ENCODE results near the gene TRIM54. TPM values are rescaled to one million over a fixed set of nuclear protein-coding genes. Genes with fewer than 3 reads are reported as not detected.

TRIM54 gene
- total and polyA plus RNA-seq, 4 donors, result 0.03 TPM; not detected in 3

DNA sequence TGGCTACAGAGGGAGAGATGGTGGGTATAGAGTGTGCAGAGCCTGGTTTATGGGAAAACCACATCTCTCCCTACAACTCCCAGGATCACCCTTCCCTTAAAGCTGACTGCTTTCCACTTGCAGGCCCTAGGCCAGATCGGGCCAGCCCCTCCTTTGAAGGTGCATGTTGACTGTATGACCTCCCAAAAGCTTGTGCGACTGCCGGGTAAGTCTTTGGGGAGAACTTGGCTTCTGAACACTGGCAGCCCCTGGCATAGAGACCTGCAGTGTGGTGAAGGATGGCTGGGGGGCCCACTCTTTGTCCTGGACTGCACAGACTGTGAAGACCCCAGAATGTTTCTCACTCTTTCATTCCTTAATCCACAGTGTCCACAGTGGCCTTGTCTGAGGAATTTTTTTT, 45.6 kb upstream of the TRIM54 start:
- 94% methylated on average over 3 of the region's 3 CpGs for WGBS
- H3K9ac ChIP-seq (ENCODE audit: low read depth in 1 of 2, low read length in 2 of 2), result no peak overlapping the region
- no peaks in the 10 kb centered on the region for H3K9me3 ChIP-seq (ENCODE audit: control insufficient read depth in 4 of 4, low read length in 3 of 4)
- DNase-seq (ENCODE audit: low spot score), result no peak
- no peak overlapping the region for H3K4me3 ChIP-seq (ENCODE audit: low read depth in 1 of 3, low read length in 3 of 3)
- TF ChIP-seq HNF4A (conservative IDR thresholded peaks at IDR 0.05) (no peak), JUND (IDR thresholded peaks at IDR 0.05) (no peak), FOXA2 (IDR thresholded peaks at IDR 0.05) (no peak), TAF1 (conservative IDR thresholded peaks at IDR 0.05) (no peak), SP1 (IDR thresholded peaks at IDR 0.05) (no peak), HNF4G (IDR thresholded peaks at IDR 0.05) (no peak), REST (IDR thresholded peaks at IDR 0.05) (no peak), FOXA1 (IDR thresholded peaks at IDR 0.05) (no peak), RAD21 (IDR thresholded peaks at IDR 0.05) (no peak), MAX (IDR thresholded peaks at IDR 0.05) (no peak), GABPA (IDR thresholded peaks at IDR 0.05 in 1 of 2, conservative IDR thresholded peaks at IDR 0.05 in 1 of 2) (no peak)
- TF ChIP-seq, protein P1, sequence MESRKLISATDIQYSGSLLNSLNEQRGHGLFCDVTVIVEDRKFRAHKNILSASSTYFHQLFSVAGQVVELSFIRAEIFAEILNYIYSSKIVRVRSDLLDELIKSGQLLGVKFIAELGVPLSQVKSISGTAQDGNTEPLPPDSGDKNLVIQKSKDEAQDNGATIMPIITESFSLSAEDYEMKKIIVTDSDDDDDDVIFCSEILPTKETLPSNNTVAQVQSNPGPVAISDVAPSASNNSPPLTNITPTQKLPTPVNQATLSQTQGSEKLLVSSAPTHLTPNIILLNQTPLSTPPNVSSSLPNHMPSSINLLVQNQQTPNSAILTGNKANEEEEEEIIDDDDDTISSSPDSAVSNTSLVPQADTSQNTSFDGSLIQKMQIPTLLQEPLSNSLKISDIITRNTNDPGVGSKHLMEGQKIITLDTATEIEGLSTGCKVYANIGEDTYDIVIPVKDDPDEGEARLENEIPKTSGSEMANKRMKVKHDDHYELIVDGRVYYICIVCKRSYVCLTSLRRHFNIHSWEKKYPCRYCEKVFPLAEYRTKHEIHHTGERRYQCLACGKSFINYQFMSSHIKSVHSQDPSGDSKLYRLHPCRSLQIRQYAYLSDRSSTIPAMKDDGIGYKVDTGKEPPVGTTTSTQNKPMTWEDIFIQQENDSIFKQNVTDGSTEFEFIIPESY (IDR thresholded peaks at IDR 0.05), result no peak
- H3K4me1 ChIP-seq (ENCODE audit: control insufficient read depth in 4 of 4, insufficient read depth in 4 of 4, low read length in 3 of 4), result no peaks in the 10 kb centered on the region
- H3K36me3 ChIP-seq (ENCODE audit: control insufficient read depth in 4 of 4, insufficient read depth in 3 of 4, low read depth in 1 of 4, low read length in 3 of 4), result peaks cover 24 to 97% (median 82%) of the 10 kb centered on the region in 4 donors
- no peaks in the 10 kb centered on the region for H3K27me3 ChIP-seq (ENCODE audit: control insufficient read depth in 4 of 4, insufficient read depth in 4 of 4, low read length in 3 of 4)
- no peak overlapping the region for H3K27ac ChIP-seq (ENCODE audit: low read depth in 1 of 2, low read length in 2 of 2)

DNA sequence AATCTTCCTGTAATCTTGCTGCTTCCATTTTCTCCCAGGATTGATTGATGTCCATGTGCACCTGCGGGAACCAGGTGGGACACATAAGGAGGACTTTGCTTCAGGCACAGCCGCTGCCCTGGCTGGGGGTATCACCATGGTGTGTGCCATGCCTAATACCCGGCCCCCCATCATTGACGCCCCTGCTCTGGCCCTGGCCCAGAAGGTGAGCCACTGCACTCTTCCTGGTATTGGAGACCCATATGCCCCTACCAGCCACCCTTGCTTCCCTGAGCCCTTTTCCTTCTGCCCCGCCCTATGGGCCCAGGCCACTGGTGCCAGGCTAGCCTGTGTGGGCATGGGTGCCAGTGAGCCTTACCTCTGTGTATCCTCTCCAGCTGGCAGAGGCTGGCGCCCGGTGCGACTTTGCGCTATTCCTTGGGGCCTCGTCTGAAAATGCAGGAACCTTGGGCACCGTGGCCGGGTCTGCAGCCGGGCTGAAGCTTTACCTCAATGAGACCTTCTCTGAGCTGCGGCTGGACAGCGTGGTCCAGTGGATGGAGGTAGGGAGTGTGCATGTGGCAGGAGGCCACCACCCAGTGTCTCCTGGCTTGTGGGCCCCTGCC, 44.8 kb upstream of the TRIM54 start:
- H3K27me3 ChIP-seq (ENCODE audit: control insufficient read depth in 4 of 4, insufficient read depth in 4 of 4, low read length in 3 of 4), result no peaks in the 10 kb centered on the region
- no peak overlapping the region for H3K27ac ChIP-seq (ENCODE audit: low read depth in 1 of 2, low read length in 2 of 2)
- WGBS, result 97% methylated on average over 15 of the region's 15 CpGs
- no peak for TF ChIP-seq EGR1 (IDR thresholded peaks at IDR 0.05; ENCODE audit: low read depth in 2 of 2)
- peaks cover 30 to 97% (median 80%) of the 10 kb centered on the region in 4 donors for H3K36me3 ChIP-seq (ENCODE audit: control insufficient read depth in 4 of 4, insufficient read depth in 3 of 4, low read depth in 1 of 4, low read length in 3 of 4)
- no peaks in the 10 kb centered on the region for H3K9me3 ChIP-seq (ENCODE audit: control insufficient read depth in 4 of 4, low read length in 3 of 4)
- no peak for DNase-seq (ENCODE audit: low spot score)
- no peaks in the 10 kb centered on the region for H3K4me1 ChIP-seq (ENCODE audit: control insufficient read depth in 4 of 4, insufficient read depth in 4 of 4, low read length in 3 of 4)
- H3K4me3 ChIP-seq (ENCODE audit: low read depth in 1 of 3, low read length in 3 of 3), result no peak overlapping the region
- H3K9ac ChIP-seq (ENCODE audit: low read depth in 1 of 2, low read length in 2 of 2), result no peak overlapping the region

DNA sequence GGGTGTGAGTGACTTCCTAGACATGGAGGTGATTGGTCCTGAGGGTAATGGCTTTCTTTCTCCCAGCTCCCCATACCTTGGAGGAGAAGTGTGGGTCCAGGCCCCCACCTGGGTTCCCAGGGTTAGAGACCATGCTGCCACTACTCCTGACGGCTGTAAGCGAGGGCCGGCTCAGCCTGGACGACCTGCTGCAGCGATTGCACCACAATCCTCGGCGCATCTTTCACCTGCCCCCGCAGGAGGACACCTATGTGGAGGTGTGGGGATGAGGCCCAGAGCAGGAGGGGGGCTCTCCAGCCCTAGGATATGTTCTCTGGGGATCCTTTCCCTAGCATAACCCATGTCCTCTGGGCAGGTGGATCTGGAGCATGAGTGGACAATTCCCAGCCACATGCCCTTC, 43.3 kb upstream of the TRIM54 start:
- Histone ChIP-seq H3K27ac (ENCODE audit: low read depth in 1 of 2, low read length in 2 of 2) (no peak overlapping the region), H3K36me3 (ENCODE audit: control insufficient read depth in 4 of 4, insufficient read depth in 3 of 4, low read depth in 1 of 4, low read length in 3 of 4) (peaks cover 29 to 97% (median 78%) of the 10 kb centered on the region in 4 donors), H3K9me3 (ENCODE audit: control insufficient read depth in 4 of 4, low read length in 3 of 4) (no peaks in the 10 kb centered on the region), H3K9ac (ENCODE audit: low read depth in 1 of 2, low read length in 2 of 2) (no peak overlapping the region), H3K4me3 (ENCODE audit: low read depth in 1 of 3, low read length in 3 of 3) (no peak overlapping the region), H3K27me3 (ENCODE audit: control insufficient read depth in 4 of 4, insufficient read depth in 4 of 4, low read length in 3 of 4) (no peaks in the 10 kb centered on the region), H3K4me1 (ENCODE audit: control insufficient read depth in 4 of 4, insufficient read depth in 4 of 4, low read length in 3 of 4) (no peaks in the 10 kb centered on the region)
- WGBS, result 97% methylated on average over 8 of the region's 8 CpGs
- DNase-seq (ENCODE audit: low spot score), result no peak
- TF ChIP-seq ATF3 (IDR thresholded peaks at IDR 0.05) (no peak), YY1 (IDR thresholded peaks at IDR 0.05) (no peak), EGR1 (IDR thresholded peaks at IDR 0.05; ENCODE audit: low read depth in 2 of 2) (no peak), RAD21 (IDR thresholded peaks at IDR 0.05) (no peak), JUND (IDR thresholded peaks at IDR 0.05) (no peak), MAX (IDR thresholded peaks at IDR 0.05) (no peak), GABPA (IDR thresholded peaks at IDR 0.05 in 1 of 2, conservative IDR thresholded peaks at IDR 0.05 in 1 of 2) (no peak), FOXA1 (IDR thresholded peaks at IDR 0.05) (no peak), HNF4G (IDR thresholded peaks at IDR 0.05) (no peak), TAF1 (conservative IDR thresholded peaks at IDR 0.05) (no peak), RXRA (IDR thresholded peaks at IDR 0.05) (no peak), HNF4A (conservative IDR thresholded peaks at IDR 0.05) (no peak), NR2F2 (IDR thresholded peaks at IDR 0.05) (no peak), SP1 (IDR thresholded peaks at IDR 0.05) (no peak), FOXA2 (IDR thresholded peaks at IDR 0.05) (no peak)
- TF ChIP-seq, protein P2, sequence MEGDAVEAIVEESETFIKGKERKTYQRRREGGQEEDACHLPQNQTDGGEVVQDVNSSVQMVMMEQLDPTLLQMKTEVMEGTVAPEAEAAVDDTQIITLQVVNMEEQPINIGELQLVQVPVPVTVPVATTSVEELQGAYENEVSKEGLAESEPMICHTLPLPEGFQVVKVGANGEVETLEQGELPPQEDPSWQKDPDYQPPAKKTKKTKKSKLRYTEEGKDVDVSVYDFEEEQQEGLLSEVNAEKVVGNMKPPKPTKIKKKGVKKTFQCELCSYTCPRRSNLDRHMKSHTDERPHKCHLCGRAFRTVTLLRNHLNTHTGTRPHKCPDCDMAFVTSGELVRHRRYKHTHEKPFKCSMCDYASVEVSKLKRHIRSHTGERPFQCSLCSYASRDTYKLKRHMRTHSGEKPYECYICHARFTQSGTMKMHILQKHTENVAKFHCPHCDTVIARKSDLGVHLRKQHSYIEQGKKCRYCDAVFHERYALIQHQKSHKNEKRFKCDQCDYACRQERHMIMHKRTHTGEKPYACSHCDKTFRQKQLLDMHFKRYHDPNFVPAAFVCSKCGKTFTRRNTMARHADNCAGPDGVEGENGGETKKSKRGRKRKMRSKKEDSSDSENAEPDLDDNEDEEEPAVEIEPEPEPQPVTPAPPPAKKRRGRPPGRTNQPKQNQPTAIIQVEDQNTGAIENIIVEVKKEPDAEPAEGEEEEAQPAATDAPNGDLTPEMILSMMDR (IDR thresholded peaks at IDR 0.05; ENCODE audit: low read depth, low read length, missing input control), result no peak
